ENCODE measurements around the gene CATSPERZ. TPM values are rescaled to one million over a fixed set of nuclear protein-coding genes. Genes with fewer than 3 reads are reported as not detected.

The CATSPERZ gene
- total and polyA plus RNA-seq, 9 of the 15 experiments (the other 6 are each of a cell fraction or from before 2014, with no cell fraction given), result 0.86 to 8.5 (median 3.5) TPM

GRCh38 chr11:64268893-64269539 is 31.1 kb upstream of the CATSPERZ start (continued):
- TF ChIP-seq ASH1L (IDR thresholded peaks at IDR 0.05; ENCODE audit: borderline replicate concordance, low read depth, partially characterized antibody) (no peak), CHCHD3 (CRISPR knock-in tag; IDR thresholded peaks at IDR 0.05) (no peak), BRD9 (IDR thresholded peaks at IDR 0.05; ENCODE audit: low read depth, partially characterized antibody) (peak; percentile 19), HIVEP1 (CRISPR knock-in tag; IDR thresholded peaks at IDR 0.05) (no peak), MAFF (IDR thresholded peaks at IDR 0.05; ENCODE audit: low read length) (no peak), E2F6 (IDR thresholded peaks at IDR 0.05; ENCODE audit: borderline replicate concordance in 1 of 2, extremely low read depth in 1 of 2, insufficient read depth in 1 of 2, insufficient read length in 1 of 2, low read depth in 1 of 2, low read length in 1 of 2, poor library complexity in 1 of 2, severe bottlenecking in 1 of 2) (no peak), FOSL1 (tag; conservative IDR thresholded peaks at IDR 0.05) (peak; percentile 47), CHD1 (IDR thresholded peaks at IDR 0.05; ENCODE audit: low read length) (no peak), RBM39 (optimal IDR thresholded peaks at IDR 0.05; ENCODE audit: low read depth, low read length) (no peak), MGA (IDR thresholded peaks at IDR 0.05) (no peak), ZNF217 (CRISPR knock-in tag; IDR thresholded peaks at IDR 0.05) (no peak)
- TF ChIP-seq, protein P1, sequence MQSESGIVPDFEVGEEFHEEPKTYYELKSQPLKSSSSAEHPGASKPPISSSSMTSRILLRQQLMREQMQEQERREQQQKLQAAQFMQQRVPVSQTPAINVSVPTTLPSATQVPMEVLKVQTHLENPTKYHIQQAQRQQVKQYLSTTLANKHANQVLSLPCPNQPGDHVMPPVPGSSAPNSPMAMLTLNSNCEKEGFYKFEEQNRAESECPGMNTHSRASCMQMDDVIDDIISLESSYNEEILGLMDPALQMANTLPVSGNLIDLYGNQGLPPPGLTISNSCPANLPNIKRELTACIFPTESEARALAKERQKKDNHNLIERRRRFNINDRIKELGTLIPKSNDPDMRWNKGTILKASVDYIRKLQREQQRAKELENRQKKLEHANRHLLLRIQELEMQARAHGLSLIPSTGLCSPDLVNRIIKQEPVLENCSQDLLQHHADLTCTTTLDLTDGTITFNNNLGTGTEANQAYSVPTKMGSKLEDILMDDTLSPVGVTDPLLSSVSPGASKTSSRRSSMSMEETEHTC (IDR thresholded peaks at IDR 0.05), result no peak
